A673 (cell line): Measurements from ENCODE around the gene TOM1L2. TPM values are rescaled to one million over a fixed set of nuclear protein-coding genes. Genes with fewer than 3 reads are reported as not detected.

Source experiments
- BruUV-seq: library from RNA; stranded (reverse); fragments of 400-500 nt; replicated peaks from 2 replicates; lab custom pipeline; 2021; lab: Mats Ljungman, UMichigan
- CTCF ChIA-PET: fragments of 300-600 bp; sonication (Branson Sonifier 250); formaldehyde crosslinking; loops from one replicate; lab custom pipeline; 2022; ENCODE audit warnings: antibody characterized with exemption; lab: Charles Lee
- POLR2A ChIA-PET: fragments of 300-600 bp; sonication (Branson Sonifier 250); formaldehyde crosslinking; loops from one replicate; lab custom pipeline; 2022; ENCODE audit warnings: antibody characterized with exemption; ENCODE audit not compliant: low non-redundant PET; lab: Charles Lee
- DNase-seq: peaks from one replicate; pipeline ENCODE4 v3.0.0-alpha.2; 2015; ENCODE audit warnings: low spot score
- H3K27ac ChIP-seq: fragments of 200-600 bp; sonication (generic); 2 replicates; pipeline ENCODE4 v1.5.1; 2016; ENCODE audit warnings: mixed run types, low read depth, mild to moderate bottlenecking, mixed read lengths, antibody characterized with exemption, low read length; ENCODE audit not compliant: poor library complexity, severe bottlenecking
- H3K27me3 ChIP-seq: fragments of 200-600 bp; sonication (generic); replicated peaks from 2 replicates; pipeline ENCODE4 v1.6.1; 2017; ENCODE audit warnings: mixed run types, low read depth, mild to moderate bottlenecking, mixed read lengths, antibody characterized with exemption, low read length; ENCODE audit not compliant: insufficient read depth, poor library complexity
- H3K36me3 ChIP-seq: fragments of 200-600 bp; sonication (generic); 2 replicates; pipeline ENCODE4 v1.6.1; 2016; ENCODE audit warnings: mixed run types, mild to moderate bottlenecking, mixed read lengths, antibody characterized with exemption, low read length; ENCODE audit not compliant: insufficient read depth, poor library complexity, severe bottlenecking
- H3K4me1 ChIP-seq: fragments of 200-600 bp; sonication (generic); 2 replicates; pipeline ENCODE4 v1.6.1; 2017; ENCODE audit warnings: mixed run types, mild to moderate bottlenecking, mixed read lengths, antibody characterized with exemption, low read length; ENCODE audit not compliant: insufficient read depth, poor library complexity, severe bottlenecking
- H3K4me3 ChIP-seq: fragments of 200-600 bp; sonication (generic); 2 replicates; pipeline ENCODE4 v1.5.1; 2016; ENCODE audit warnings: low read depth, mixed run types, mild to moderate bottlenecking, mixed read lengths, low read length; ENCODE audit not compliant: poor library complexity, severe bottlenecking
- H3K9me3 ChIP-seq: fragments of 200-600 bp; sonication (generic); 2 replicates; pipeline ENCODE4 v1.6.1; 2016; ENCODE audit warnings: mixed run types, low read depth, mild to moderate bottlenecking, mixed read lengths, antibody characterized with exemption, low read length; ENCODE audit not compliant: poor library complexity, severe bottlenecking
- EZH2 ChIP-seq: fragments of 200-600 bp; sonication (generic); IDR thresholded peaks from 2 replicates; pipeline ENCODE4 v1.6.1; 2017; ENCODE audit warnings: borderline replicate concordance, low read depth, mild to moderate bottlenecking, mixed read lengths, antibody characterized with exemption, low read length; ENCODE audit not compliant: poor library complexity, severe bottlenecking
- intact Hi-C: fragments of 100-400 bp; cut with micrococcal nuclease; formaldehyde crosslinking; loops from one replicate; pipeline ENCODE4 v1.10.0; 2022; ENCODE audit not compliant: unreplicated experiment
- total RNA-seq: library from RNA; stranded (reverse); gene quantifications from 2 replicates; pipeline ENCODE4 v1.2.3, GENCODE V29; 2021
- TF ChIP-seq, protein P1 (sequence below): fragments of 300-800, 200-600 bp; sonication (generic); conservative IDR thresholded peaks from 2 replicates; pipeline ENCODE4 v1.5.1; 2017; ENCODE audit warnings: low read depth, mild to moderate bottlenecking, antibody characterized with exemption, low read length, moderate library complexity, mixed read lengths

The TOM1L2 gene
- total RNA-seq, 1 experiment from 2014 or later = 10.0 TPM

GRCh38 chr17:17815436-17816200, 156.6 kb downstream of the TOM1L2 start:
- H3K27me3 ChIP-seq = no peaks in the 10 kb centered on the region
- intact Hi-C loops = no loop called here
- no peak overlapping the region for H3K4me3 ChIP-seq
- POLR2A ChIA-PET = no interaction called here
- CTCF ChIA-PET = interaction anchor here (0.6 kb wide), 1 partner anchor 11 kb away, joined by 3 read pairs; no protein-coding TSS in a partner anchor
- H3K27ac ChIP-seq = peak overlapping the region; percentile 66
- H3K36me3 ChIP-seq = peaks cover 97% of the 10 kb centered on the region
- no peak for DNase-seq
- TF ChIP-seq EZH2 = no peak
- TF ChIP-seq, protein P1, sequence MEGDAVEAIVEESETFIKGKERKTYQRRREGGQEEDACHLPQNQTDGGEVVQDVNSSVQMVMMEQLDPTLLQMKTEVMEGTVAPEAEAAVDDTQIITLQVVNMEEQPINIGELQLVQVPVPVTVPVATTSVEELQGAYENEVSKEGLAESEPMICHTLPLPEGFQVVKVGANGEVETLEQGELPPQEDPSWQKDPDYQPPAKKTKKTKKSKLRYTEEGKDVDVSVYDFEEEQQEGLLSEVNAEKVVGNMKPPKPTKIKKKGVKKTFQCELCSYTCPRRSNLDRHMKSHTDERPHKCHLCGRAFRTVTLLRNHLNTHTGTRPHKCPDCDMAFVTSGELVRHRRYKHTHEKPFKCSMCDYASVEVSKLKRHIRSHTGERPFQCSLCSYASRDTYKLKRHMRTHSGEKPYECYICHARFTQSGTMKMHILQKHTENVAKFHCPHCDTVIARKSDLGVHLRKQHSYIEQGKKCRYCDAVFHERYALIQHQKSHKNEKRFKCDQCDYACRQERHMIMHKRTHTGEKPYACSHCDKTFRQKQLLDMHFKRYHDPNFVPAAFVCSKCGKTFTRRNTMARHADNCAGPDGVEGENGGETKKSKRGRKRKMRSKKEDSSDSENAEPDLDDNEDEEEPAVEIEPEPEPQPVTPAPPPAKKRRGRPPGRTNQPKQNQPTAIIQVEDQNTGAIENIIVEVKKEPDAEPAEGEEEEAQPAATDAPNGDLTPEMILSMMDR = no peak
- no TSS peak for BruUV-seq
- no peaks in the 10 kb centered on the region for H3K9me3 ChIP-seq
- peaks cover 55% of the 10 kb centered on the region for H3K4me1 ChIP-seq

- H3K27ac ChIP-seq = peak overlapping the region; percentile 66
- CTCF ChIA-PET = interaction anchor here (0.6 kb wide), 1 partner anchor 10 kb away, joined by 3 read pairs; no protein-coding TSS in a partner anchor
- peaks cover 95% of the 10 kb centered on the region for H3K36me3 ChIP-seq
Observed at GRCh38 chr17:17815062-17815406, 157.2 kb downstream of the TOM1L2 start.

GRCh38 chr17:17814162-17815061, 157.8 kb downstream of the TOM1L2 start:
- POLR2A ChIA-PET = no interaction called here
- no peak for DNase-seq
- Histone ChIP-seq H3K9me3 (no peaks in the 10 kb centered on the region), H3K27ac (peak overlapping the region; percentile 37), H3K4me3 (no peak overlapping the region), H3K4me1 (peaks cover 51% of the 10 kb centered on the region), H3K36me3 (peaks cover 88% of the 10 kb centered on the region), H3K27me3 (no peaks in the 10 kb centered on the region)
- intact Hi-C loops = loop anchor here (5.0 kb wide), 1 partner anchor 132 kb away; the partner anchor contains the start of gene RAI1
- no TSS peak for BruUV-seq
- TF ChIP-seq, protein P1 = no peak
- TF ChIP-seq EZH2 = no peak
- CTCF ChIA-PET = interaction anchor here (0.6 kb wide), 1 partner anchor 105 kb away, joined by 5 read pairs; no protein-coding TSS in a partner anchor

More at GRCh38 chr17:17815062-17815406, 157.2 kb downstream of the TOM1L2 start:
- H3K27me3 ChIP-seq = no peaks in the 10 kb centered on the region
- H3K9me3 ChIP-seq = no peaks in the 10 kb centered on the region
- POLR2A ChIA-PET = no interaction called here
- H3K4me1 ChIP-seq = peaks cover 55% of the 10 kb centered on the region
- H3K4me3 ChIP-seq = no peak overlapping the region
- intact Hi-C loops = no loop called here
- TF ChIP-seq, protein P1 = no peak
- no peak for TF ChIP-seq EZH2
- BruUV-seq = no TSS peak
- no peak for DNase-seq
